Cardiac fibroblast (primary cell): Measurements from ENCODE around the gene IL3RA.
A peak's percentile ranks its signal among the peaks of the same experiment; 100 is the strongest.
"Not testable (repeated sequence)": the region's sequence is repeated elsewhere in the genome, so short reads cannot be mapped to it uniquely, and the experiment has no call there.

Source experiments
- DNase-seq, 2 donors: peaks; one replicate each; pipeline versions ENCODE4 v3.0.0 to v3.0.0-alpha.2; 2010; ENCODE audit warnings: low read depth in 2 of 2
- H3K4me3 ChIP-seq, 2 donors: replicated peaks in 1 of 2; 1 replicate in 1 of 2; 2 replicates in 1 of 2; pipeline ENCODE4 v1.5.1; 2011; ENCODE audit warnings: low read depth in 2 of 2, low read length in 2 of 2, mild to moderate bottlenecking in 2 of 2, moderate library complexity in 1 of 2
- CTCF ChIP-seq: IDR thresholded peaks from one replicate; pipeline ENCODE4 v1.5.1; 2011; ENCODE audit warnings: low read depth, mild to moderate bottlenecking, low read length, inconsistent platforms

Gene IL3RA

GRCh38 chrX:1330605-1331004 lies 6.0 kb upstream of the IL3RA start:
- TF ChIP-seq CTCF = no peak
- no peak overlapping the region for H3K4me3 ChIP-seq
- DNase-seq = no peak

GRCh38 chrX:1332433-1332832 lies 4.2 kb upstream of the IL3RA start:
- not testable (repeated sequence) for DNase-seq, H3K4me3 ChIP-seq

GRCh38 chrX:1334854-1335253 lies 1.7 kb upstream of the IL3RA start:
- no peak overlapping the region for H3K4me3 ChIP-seq
- no peak for TF ChIP-seq CTCF
- DNase-seq = no peak

DNA sequence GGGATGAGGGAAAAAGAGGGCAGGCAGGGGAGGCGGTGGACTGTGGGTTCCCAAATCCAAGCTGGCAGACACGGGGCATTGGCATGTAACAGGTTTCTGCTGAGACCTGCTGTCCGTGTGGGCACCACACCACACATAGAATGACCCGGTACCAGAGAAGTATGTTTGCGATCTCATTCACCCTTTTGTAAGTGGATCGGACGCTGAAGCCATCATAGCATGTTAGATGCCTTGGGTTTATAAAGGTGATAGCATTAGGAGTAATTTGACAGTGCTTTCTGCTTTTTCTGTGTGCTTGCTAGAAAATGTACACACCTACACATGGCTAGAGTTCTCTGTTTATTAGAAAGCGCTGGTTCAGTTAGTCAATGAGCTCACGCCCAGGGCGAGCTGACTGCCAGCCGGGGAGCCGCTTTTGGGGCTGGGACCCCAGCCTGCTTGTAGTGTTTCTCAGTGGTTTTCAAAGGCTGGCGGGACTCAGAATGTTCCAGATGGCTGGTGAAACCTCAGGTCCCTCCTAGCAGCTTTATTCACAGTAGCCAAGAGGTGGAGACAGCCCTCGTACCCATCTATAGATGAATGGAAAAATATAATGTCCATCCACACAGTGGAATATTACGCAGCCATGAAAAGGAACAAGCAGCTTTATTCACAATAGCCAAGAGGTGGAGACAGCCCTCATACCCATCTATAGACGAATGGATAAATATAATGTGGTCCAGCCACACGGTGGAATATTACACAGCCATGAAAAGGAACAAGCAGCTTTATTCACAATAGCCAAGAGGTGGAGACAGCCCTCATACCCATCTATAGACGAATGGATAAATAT lies 579 bp downstream of the IL3RA start:
- TF ChIP-seq CTCF = no peak
- H3K4me3 ChIP-seq = peak overlapping the region; percentile 21 to 25
- no peak for DNase-seq

DNA sequence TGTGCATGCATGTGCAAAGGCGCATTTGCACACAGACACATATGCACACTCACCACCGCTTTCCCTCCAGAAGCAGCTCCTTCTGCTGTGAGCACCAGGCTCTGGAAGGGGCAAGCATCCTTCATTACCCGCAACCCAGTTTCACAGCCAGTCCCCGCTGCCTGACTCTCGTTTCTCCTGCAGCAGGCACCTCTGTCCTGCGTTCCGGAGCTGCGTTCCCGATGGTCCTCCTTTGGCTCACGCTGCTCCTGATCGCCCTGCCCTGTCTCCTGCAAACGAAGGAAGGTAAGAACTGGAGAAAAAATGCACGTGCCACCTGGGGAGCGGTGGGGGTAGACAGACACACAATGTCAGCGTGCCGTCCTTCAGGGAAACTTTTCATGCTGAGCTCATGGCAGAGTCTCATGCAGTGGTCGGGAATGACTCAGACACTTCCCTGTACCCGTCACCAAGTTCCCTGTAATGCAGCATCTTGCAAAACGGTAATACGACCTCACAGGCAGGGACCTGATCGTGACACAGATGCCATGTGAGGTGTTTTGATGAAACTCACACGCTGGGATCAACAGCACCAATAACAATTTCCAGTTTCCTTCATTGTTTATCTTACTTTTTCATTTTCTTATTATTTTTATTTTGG lies 5.1 kb downstream of the IL3RA start:
- H3K4me3 ChIP-seq = no peak overlapping the region
- no peak for DNase-seq
- no peak for TF ChIP-seq CTCF

DNA sequence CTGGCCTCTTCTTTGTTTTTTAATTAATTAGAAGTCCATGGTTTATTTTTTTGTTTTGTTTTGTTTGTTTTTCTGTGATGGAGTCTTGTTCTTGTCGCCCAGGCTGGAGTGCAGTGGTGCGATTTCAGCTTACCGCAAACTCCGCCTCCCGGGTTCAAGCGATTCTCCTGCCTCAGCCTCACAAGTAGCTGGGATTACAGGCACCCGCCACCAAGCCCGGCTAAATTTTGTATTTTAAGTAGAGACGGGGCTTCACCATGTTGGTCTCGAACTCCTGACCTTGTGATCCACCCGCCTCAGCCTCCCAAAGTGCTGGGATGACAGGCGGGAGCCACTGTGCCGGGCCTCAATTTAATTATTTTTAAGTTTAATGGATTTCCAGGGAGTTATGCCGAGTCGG lies 13.0 kb downstream of the IL3RA start:
- DNase-seq, H3K4me3 ChIP-seq: not testable (repeated sequence)

DNA sequence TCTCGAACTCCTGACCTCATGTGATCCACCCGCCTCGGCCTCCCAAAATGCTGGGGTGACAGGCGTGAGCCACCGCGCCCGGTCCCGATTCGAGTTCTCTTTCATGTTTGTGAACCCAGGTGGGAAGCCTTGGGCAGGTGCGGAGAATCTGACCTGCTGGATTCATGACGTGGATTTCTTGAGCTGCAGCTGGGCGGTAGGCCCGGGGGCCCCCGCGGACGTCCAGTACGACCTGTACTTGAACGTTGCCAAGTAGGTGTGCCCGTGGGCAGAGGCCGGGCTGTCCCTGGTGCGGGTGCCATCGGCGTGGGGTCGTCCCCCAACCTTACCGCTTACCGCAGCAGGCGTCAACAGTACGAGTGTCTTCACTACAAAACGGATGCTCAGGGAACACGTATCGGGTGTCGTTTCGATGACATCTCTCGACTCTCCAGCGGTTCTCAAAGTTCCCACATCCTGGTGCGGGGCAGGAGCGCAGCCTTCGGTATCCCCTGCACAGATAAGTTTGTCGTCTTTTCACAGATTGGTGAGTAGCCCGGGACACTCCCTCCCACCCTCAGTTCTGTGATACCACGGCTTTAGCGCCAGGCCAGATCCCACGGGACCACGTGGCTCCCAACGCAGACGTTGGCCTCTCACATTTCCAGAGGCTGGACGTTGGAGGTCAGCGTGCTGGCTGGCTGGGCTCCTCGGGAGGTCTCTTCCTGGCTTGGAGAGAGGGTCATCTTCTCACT lies 15.6 kb downstream of the IL3RA start:
- no peak for TF ChIP-seq CTCF
- no peak for DNase-seq

More for the DNA sequence above, 15.6 kb downstream of the IL3RA start:
- no peak overlapping the region for H3K4me3 ChIP-seq
